GM19438 (cell line): Measurements from ENCODE around the gene DCPS.
"Not testable (repeated sequence)": the region's sequence is repeated elsewhere in the genome, so short reads cannot be mapped to it uniquely, and the experiment has no call there.

Experiments
- ATAC-seq: cut with Tn5 transposase; IDR thresholded peaks from one replicate; pipeline ENCODE4 v1.9.1; 2021; ENCODE audit warnings: low read depth; ENCODE audit not compliant: unreplicated experiment

Gene DCPS

DNA sequence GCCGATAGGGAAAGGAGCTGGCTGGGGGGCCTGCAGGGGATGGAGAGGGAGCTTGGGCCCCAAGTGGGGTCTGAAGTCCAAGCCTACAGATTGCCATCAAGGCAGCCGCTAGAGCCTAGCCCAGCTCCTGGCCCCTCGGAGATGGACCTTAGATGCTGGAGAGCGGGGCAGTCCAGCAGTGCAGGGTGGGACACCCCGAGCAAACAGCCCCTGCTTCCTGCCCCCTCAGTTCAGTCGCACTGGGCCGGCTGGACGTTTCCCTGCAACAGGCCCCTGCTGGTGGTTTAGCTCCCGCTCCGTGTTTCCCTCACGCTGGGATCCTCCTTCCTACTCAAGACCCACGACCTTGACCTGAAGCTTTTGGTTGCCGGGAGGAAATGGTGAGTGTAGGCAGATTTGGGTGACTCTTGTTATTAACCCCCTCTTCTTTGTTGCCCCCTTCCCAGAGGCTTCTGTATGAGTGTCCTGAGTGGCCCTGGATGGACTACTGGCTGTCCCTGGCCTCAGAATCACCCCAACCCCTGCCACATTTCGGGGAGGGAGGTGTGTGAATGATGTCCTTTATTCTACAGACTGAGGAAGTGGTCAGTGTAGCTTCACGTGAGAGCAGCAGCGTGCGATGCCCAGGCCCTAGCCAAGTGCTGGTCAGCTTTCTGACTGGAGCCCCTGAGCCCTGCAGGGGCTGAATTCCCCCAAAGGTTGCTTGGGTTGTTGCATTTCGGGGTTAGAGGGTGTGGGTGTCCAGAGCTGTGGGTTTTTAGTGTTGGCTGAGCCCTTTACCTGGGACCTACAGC is 54.3 kb downstream of the DCPS start:
- ATAC-seq: no peak

DNA sequence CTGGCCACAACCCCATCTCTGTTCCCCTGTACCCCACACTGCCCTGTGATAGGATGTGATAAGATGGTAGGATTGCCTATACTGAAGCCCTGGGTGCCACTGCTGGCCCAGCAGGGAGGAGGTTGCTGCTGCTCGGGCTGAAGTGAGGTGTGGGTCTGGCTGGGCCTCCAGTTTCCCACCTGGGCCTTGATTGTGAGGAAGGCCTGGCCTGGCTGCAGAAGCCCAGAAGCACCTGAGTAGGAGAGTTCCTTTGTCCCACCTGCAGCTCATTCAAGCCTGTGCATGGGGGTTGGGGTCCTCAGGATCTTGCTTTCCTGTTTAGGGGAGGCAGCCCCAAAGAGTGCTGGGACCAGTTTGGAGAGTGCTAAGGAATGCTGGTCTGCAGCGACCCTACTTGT is 54.9 kb downstream of the DCPS start:
- no peak for ATAC-seq

DNA sequence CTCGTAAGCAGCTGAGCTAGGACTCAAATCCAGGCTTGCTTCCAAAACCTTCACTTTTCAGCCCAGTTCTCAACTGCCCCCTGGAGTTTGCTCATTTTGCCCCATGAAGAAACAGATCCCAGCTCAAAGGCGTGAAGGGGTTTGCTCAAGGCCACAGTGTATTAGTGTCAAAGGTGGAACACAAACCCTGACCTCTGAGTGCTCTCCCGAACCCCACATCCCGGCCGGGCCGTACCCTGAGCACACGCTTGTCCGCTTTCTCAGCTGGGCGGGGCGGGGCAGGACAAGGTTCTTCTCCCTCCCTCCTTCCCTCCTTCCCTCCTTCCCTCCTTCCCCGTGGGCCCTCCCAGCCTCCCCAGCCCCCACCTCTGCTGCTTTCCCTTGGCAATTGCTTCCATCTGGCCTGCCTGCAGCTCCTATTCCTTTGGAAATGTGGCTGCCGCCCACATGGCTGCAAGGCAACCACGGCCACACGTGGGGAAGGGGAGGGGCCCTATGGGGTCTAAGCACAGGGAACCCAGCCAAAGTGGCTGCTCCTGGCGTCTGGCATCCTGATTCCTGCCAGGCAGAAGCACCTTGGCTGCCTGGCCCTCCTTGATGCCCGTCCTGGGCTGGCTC is 55.7 kb downstream of the DCPS start:
- no peak for ATAC-seq

DNA sequence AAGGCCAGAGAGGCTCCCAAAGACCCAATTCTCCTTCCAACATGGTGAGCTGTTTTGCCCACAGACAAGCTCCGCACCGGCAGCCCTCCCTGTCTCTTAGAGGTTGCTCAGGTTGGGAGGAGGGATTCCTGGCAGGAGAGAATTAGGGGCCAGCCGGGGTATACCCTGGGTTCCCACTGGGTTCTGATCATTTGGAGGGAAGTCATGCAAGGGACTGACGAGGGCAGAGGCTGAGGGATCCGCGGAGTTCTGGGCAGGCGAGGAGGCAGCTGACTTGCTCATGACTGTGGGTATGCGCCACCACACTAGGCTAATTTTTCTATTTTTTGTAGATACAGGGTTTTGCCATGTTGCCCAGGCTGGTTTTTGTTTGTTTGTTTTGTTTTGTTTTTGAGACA is 56.2 kb downstream of the DCPS start:
- ATAC-seq: no peak

DNA sequence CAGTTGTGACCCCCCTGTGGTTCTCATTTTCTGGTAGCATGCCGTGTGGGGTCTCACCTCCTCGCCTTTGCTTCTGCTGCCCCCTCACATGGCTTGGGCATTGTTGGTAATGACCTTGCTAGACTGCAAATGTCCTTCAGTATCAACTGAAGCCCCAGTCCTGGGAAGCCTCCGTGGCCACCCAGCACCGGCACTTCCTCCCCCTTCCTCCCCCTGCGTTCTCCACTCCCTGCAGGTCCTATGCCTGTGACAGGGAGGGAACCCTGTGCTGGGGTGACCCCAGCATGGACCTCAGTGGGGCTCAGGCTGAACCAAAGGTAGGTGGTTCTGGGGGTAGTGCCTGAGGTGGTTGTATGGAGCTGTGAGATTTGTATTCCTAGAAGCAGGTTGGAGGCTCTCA is 57.5 kb downstream of the DCPS start:
- ATAC-seq: no peak

DNA sequence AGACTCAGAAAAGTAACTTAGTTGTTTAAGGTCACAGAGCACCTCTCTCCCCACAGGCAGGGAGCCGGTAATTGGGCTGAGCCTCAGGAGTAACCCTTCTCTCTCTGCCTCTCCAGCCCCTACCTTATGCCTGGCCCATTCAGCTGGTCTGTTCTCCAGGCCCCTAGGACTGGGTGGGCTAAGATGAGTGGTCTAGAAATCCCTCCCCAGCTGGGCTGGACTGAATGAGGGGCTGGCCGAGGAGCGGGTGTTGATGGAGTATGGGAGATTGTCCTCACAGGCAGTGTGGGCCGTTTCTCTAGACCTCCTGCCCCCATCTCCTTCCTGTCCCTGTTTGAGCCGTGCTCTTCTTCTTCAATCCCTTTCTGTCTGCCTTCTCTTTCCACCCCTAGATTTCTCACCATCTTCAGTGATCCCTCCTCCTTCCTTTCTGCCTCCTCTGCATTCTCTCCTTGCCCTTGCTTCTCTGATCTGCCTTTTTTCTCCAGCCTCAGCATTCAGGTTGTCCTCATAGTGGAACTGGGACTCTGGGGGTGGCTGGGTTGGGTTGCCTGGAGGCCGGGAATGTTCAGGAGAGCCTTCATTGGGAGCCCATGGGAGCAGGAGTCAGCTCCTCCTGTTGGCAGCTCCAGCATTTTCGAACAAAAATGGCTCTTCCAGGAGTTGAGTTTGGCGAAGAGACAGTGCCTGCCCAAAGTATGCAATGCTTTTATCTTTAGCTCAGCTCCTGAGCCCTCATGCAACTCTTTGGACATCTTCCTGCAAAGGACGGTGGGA is 59.2 kb downstream of the DCPS start:
- no peak for ATAC-seq

DNA sequence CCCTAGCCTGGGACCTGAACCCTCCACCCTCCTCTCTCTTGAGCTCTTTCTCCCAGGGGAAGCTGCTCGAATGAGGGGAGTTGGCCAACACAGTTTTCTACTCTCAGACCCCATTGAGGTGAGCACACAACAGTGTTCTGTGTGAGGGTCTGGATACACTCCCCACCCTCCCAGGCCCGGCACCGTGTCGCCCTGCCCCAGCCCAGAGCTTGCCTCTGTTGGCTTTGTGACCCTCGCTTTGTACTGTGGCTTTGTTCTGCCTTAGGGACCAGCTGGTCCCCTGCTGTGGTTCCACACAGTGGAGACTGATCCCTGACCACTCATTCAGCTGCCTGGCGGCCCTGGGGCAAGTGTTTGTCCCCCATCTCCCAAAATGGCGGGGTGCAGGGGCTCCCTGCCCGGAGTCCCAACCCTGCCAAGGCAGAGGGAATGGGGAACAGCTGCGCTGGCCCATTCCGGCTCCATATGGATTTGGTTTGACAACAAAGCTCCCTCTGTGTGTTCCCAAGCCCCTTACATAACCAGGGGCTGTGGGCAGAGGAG is 59.9 kb downstream of the DCPS start:
- no peak for ATAC-seq

DNA sequence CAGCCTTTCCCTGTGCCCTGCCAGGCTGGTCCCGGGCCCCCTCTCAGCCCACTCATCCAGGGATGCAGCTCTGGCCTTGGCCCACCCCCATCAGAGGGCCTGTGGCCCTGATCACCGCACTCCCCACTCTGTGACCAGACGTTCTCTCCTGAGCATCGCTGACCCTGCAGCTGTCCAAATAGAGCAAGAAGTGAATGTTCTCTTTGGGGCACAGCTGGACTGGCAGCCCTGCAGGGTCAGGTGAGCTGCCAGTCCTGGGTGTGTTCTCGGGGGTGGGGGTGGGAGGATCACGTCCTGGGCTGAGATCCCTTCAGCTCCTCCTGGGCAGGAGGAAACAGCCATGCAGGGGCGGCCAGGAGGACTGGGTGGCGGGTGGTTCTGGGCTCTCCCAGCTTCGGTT is 60.9 kb downstream of the DCPS start:
- not testable (repeated sequence) for ATAC-seq

DNA sequence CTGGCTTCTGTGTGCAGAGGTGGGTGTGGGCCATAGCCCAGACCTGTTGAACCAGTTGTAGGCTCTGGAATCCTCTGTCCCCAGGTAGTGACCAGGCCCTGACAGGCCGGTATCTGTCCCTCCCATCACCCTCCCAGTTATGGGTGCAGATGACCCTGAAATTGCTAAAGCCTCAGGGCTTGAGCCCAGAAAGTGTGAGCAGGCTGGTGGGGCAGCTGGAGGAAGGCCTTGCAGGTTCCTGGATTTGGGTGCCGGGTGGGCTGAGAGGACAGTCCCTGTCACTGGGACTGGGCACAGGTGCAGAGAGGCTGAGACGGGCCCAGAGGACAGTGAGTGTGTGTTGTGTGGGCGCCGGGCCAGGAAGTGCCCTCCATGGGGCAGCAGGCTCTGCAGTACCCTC is 61.6 kb downstream of the DCPS start:
- ATAC-seq: not testable (repeated sequence)

DNA sequence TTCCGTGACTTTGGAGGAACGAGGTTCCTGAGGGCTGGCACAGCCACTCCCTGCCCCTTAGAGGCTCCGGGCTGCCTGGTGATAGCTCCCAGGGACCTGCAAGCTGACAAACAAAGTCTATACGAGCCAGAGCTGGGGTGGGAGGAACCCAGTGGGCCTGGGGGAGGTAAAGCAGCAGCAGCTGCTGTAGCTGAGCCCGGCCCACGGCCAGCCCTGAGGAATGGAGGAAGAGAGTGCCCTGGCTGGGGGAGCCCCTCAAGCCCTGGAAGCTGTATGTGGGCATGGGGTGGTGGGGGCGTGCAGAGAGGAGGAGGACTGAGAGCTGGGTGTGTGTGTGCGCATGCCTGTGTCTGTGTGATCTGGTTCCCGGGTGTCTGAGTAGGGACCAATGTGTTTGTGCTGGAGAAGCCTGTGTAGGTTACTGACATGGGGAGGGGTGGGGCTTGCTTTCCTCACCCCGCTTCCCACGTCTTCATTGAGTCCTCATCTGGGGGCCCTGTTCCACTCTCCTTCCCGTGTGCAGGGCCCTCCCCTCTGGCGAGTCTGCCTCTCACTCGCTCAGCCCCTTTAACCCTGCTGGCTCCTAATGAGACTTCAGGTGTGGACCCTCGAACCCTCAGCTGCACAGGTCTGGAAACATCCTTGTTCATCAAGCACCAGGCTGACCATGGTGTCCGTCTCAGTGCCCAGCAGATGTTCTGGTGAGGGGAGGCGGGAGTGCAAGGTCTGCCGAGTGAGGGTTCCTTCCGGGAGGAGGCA is 62.4 kb downstream of the DCPS start:
- ATAC-seq: no peak

DNA sequence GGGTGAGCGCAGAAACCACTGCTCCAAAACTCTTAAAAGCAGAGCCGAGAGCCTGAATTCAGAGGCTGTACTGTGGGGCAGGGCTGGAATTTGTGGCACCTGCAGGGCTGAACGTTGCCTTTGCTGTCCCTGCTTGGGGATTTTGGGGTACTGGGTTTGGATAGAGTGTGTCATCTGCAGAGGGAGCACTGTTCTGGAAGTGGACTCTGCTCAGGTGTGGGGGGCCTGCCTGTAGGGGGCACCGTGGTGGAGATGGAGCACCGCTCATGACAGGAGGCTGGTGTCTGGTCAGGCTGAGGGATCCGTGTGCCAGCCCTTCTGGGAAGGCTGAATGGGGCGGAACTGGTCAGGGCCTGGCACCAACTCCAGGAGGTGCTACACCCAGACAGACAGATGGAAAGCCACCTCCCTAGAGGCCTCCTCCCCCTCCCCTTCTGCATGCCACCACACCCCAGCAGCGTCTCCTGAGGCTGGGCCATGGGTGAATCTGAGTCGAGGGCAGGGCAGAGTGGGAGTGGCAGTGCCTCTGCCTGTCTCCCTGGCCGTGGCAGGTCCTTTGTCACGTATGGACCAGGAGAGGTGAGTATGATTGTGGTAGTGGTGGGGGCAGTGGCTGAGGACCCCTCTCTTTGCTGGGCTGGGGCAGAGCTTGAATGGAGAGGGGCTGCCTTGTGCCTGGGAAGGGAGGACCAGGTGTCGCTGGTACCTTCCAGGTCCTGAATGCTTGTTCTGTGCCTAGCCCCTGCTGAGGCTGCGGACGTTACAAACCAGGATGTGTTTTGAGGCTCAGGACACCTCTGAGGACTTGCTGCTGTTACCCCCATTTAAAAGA is 63.2 kb downstream of the DCPS start:
- ATAC-seq: not testable (repeated sequence)

DNA sequence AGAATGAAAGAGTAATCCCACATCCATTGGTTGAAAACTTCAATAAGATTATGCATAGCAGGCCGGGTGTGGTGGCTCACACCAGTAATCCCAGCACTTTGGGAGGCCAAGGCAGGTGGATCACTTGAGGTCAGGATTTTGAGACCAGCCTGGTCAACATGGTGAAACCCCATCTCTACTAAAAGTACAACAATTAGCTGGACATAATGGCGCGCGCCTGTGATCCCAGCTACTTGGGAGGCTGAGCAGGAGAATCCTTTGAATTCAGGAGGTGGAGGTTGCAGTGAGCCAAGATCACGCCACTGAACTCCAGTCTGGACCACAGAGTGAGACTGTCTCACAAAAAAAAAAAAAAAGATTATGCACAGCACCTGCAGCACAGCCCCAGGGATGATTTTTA is 63.9 kb downstream of the DCPS start:
- ATAC-seq: not testable (repeated sequence)

DNA sequence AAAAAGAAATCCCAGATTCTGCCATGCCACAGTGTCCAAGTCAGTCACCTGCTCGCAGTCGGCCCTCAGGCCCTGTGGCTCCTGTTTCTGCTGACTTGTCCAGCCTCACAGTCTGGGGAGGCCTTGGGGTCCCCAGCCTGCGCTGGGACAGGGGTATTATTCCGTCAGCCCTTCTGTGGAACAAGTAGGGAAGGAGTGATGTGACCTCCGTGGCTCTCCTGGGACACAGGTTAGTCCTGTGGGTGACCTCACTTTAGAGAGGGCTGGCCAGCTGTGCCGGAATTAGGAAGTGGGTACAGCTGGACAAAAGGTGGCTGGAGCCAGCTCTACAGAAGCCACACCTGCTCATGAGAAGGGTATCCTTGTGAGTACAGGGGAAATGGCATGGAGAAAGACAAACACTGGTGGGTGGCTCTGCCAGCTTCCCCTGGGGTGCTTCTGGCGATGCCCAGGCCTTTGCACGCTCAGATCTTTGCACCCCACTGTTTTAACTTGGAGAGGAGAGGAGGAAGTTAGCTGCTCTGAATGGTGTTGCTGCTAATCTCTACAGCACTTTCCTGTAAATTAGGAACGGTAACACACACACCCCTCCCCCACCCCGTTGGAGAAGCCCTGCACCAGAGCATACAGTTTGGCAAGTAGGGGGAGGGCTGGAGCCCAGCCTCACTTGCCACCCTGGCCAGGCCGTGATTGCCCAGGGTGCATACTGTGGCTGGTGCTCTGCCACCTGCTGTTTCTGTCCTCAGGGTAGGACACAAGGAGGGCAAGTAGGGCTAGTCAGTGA is 64.7 kb downstream of the DCPS start:
- not testable (repeated sequence) for ATAC-seq

DNA sequence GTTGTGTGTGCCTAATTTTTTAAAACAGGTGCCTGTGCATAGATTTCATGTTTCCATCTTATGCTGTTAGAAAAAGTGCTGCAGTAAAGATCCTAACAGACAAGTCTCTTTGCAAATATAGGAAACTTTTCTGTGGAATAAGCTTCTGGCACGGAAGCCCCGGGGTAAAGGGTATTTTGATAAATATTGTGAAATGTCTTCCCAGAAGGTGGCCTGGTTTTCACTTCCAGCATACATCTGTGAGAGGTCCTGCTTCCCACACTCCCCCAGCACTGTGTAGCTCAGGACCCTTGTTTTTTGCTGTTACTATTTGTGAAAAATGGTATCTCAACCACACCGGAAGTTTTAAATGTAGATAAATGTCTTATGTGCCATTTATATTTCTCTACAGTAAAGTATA is 66.2 kb downstream of the DCPS start:
- no peak for ATAC-seq

DNA sequence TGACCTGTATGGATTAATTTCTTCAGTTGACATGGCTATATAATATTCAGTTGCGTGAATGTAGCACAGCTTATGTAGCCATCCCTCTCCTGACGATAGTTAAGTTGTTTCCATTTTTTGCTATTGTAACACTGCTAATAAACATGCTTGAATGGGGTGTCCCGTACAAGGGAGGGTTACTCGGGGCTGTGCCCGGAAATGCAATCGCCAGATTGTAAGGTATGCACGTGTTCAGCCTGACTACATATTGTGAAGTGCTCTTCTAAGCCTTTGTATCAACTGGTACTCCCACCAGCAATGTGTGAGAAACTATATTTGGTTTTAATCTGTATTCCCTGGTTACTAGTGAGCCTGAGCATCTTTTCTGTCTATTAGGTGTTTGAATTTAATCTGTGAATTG is 67.7 kb downstream of the DCPS start:
- ATAC-seq: no peak

DNA sequence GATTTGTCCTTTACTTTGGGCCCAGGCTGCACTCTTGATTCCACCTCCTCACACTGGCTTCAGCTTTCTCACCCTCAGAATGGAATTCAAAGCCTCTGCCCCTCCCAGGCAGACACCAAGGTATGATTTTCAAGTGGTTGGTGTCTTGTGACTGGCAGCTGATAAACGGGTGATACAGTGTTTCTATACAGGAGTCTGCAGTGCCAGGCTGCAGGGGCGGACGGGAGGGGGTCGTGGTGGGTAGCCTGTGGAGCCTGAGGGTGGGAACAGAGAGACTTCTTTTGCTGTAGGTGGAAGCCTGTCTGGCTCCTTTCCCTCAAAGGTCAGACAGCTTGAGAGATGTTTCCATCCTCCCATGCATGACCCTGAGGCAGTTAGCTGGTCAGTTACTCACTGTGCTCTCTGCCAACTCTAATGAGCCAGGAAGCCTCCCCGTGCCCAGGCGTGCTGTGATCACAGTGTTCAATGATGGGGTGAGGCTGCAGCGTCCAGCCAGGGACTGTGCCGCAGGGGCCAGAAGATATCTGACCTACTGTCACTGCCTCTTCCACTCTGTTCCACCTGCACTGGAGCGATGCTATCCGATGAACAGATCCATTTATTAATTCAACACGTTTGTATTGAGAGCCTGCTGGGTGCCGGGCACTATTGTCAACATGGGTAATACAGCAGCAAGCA is 69.7 kb downstream of the DCPS start:
- not testable (repeated sequence) for ATAC-seq

DNA sequence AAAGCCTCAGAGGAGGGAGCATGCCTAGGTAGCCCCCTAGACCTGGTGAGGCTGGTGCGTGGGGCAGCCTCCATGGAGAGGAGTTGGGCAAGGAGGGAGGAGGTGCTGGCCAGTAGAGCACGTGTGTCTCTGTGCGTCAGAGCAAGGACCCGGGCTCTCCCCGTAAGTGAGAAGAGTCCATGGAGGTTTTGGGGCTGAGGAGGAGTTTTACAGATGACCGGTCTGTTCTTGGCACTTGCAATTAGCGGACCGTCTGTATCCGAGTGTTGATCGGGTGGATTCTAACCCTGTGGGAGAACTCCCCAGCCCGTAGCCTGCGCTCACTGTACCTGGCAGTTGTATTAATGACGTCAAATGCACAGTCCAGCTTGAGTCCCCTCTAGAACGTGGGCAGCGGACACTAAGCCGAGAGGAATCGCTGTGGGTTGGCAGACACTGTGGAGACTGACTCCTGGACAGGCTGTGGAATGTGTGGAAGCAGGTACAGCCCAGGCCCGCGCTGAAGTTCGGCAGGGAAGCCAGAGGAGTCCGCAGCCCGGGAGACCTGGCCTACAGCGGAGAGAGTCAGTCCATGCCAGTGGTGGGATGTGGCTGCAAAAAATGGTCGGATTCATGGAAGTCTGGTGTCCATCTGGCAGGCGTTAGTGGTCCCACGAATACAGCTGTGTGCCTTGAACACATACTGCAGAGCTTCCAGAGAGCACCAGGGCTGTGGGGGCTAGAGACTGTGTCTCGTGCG is 70.9 kb downstream of the DCPS start:
- ATAC-seq: not testable (repeated sequence)

DNA sequence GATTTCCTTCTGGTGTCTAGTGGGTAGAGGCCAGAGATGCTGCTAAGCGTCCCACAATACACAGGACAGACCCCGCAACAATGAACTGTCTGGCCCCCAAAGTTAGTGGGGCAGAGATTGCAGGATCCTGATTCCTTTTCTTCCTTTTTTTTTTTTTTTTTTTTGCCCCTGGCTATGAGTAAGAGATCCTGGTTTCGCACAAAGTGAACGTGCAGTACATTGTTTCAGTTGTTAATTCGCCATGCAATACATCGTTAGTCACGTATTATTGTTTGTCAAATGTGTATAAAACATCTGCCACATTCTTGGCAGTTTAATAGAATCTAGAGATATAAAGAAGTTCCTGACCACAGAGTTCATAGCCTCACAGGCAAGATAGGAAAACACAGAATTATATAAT is 71.9 kb downstream of the DCPS start:
- ATAC-seq: no peak
